ENCODE results near the gene RAC2.

The RAC2 gene

GRCh38 chr22:37284805-37285355 lies 40.8 kb upstream of the RAC2 start:
- no peaks in the 10 kb centered on the region for H4K20me1 ChIP-seq (ENCODE audit: insufficient read depth, low read length)
- H3K9me3 ChIP-seq (replicated peaks; ENCODE audit: insufficient read depth, low read length): no peaks in the 10 kb centered on the region
- no peaks in the 10 kb centered on the region for H3K9me2 ChIP-seq (replicated peaks; ENCODE audit: insufficient read depth, low read length)
- TF ChIP-seq EZH2phosphoT487 (IDR thresholded peaks at IDR 0.05; ENCODE audit: low read length) (no peak), EZH2 (optimal IDR thresholded peaks at IDR 0.05; ENCODE audit: low read depth, low read length) (no peak), CTCF (IDR thresholded peaks at IDR 0.05; ENCODE audit: low read length) (no peak)
- H3F3A ChIP-seq (ENCODE audit: insufficient read depth, low read length): peaks cover 9% of the 10 kb centered on the region; the same call in 1 of the 2 replicates
- H2AFZ ChIP-seq (ENCODE audit: low read length): peak overlapping the region; percentile 75
- H3K36me3 ChIP-seq (replicated peaks; ENCODE audit: insufficient read depth, low read length): no peaks in the 10 kb centered on the region
- H3K27me3 ChIP-seq (replicated peaks; ENCODE audit: insufficient read depth, low read length): no peaks in the 10 kb centered on the region
- peak overlapping the region; percentile 87; the same call in 1 of the 2 replicates for H3K4me2 ChIP-seq (ENCODE audit: low read depth, low read length)
- peak overlapping the region; percentile 74 for H3K4me3 ChIP-seq (ENCODE audit: low read length)
- peaks cover 25% of the 10 kb centered on the region for H3K4me1 ChIP-seq (ENCODE audit: low read length)
- peak; percentile 61 for DNase-seq
- peak overlapping the region; percentile 67; the same call in 1 of the 2 replicates for H3K27ac ChIP-seq (ENCODE audit: low read length)
- H3K9ac ChIP-seq (ENCODE audit: low read length): peak overlapping the region; percentile 64; the same call in 1 of the 2 replicates
- peaks cover 18% of the 10 kb centered on the region for H3K79me2 ChIP-seq (ENCODE audit: low read length)

- peak overlapping the region; percentile 87 for H3K4me2 ChIP-seq (ENCODE audit: low read depth, low read length)
- no peaks in the 10 kb centered on the region for H4K20me1 ChIP-seq (ENCODE audit: insufficient read depth, low read length)
- TF ChIP-seq EZH2 (optimal IDR thresholded peaks at IDR 0.05; ENCODE audit: low read depth, low read length) (no peak), EZH2phosphoT487 (IDR thresholded peaks at IDR 0.05; ENCODE audit: low read length) (no peak), CTCF (IDR thresholded peaks at IDR 0.05; ENCODE audit: low read length) (no peak)
- H3F3A ChIP-seq (ENCODE audit: insufficient read depth, low read length): peaks cover 9% of the 10 kb centered on the region; the same call in 1 of the 2 replicates
- H3K9ac ChIP-seq (ENCODE audit: low read length): peak overlapping the region; percentile 64; the same call in 1 of the 2 replicates
- H3K4me3 ChIP-seq (ENCODE audit: low read length): peak overlapping the region; percentile 74
- no peaks in the 10 kb centered on the region for H3K9me2 ChIP-seq (replicated peaks; ENCODE audit: insufficient read depth, low read length)
- H2AFZ ChIP-seq (ENCODE audit: low read length): peak overlapping the region; percentile 57
- DNase-seq: no peak
- H3K79me2 ChIP-seq (ENCODE audit: low read length): peaks cover 18% of the 10 kb centered on the region
- no peaks in the 10 kb centered on the region for H3K9me3 ChIP-seq (replicated peaks; ENCODE audit: insufficient read depth, low read length)
- H3K4me1 ChIP-seq (ENCODE audit: low read length): peaks cover 25% of the 10 kb centered on the region
- no peaks in the 10 kb centered on the region for H3K36me3 ChIP-seq (replicated peaks; ENCODE audit: insufficient read depth, low read length)
- H3K27me3 ChIP-seq (replicated peaks; ENCODE audit: insufficient read depth, low read length): no peaks in the 10 kb centered on the region
- H3K27ac ChIP-seq (ENCODE audit: low read length): peak overlapping the region; percentile 67; the same call in 1 of the 2 replicates
These were observed 40.2 kb upstream of the RAC2 start for GRCh38 chr22:37284126-37284804.

GRCh38 chr22:37283393-37283937 lies 39.4 kb upstream of the RAC2 start:
- Histone ChIP-seq H3K9ac (ENCODE audit: low read length) (peak overlapping the region; percentile 64; the same call in 1 of the 2 replicates), H3K27me3 (replicated peaks; ENCODE audit: insufficient read depth, low read length) (no peaks in the 10 kb centered on the region), H3K36me3 (replicated peaks; ENCODE audit: insufficient read depth, low read length) (no peaks in the 10 kb centered on the region), H3K4me1 (ENCODE audit: low read length) (peaks cover 25% of the 10 kb centered on the region), H3K4me3 (ENCODE audit: low read length) (peak overlapping the region; percentile 74), H3K27ac (ENCODE audit: low read length) (peak overlapping the region; percentile 67; the same call in 1 of the 2 replicates), H3K9me3 (replicated peaks; ENCODE audit: insufficient read depth, low read length) (no peaks in the 10 kb centered on the region), H4K20me1 (ENCODE audit: insufficient read depth, low read length) (no peaks in the 10 kb centered on the region), H3F3A (ENCODE audit: insufficient read depth, low read length) (peaks cover 9% of the 10 kb centered on the region; the same call in 1 of the 2 replicates), H3K79me2 (ENCODE audit: low read length) (peaks cover 18% of the 10 kb centered on the region), H2AFZ (ENCODE audit: low read length) (no peak overlapping the region), H3K4me2 (ENCODE audit: low read depth, low read length) (peak overlapping the region; percentile 87), H3K9me2 (replicated peaks; ENCODE audit: insufficient read depth, low read length) (no peaks in the 10 kb centered on the region)
- TF ChIP-seq EZH2phosphoT487 (IDR thresholded peaks at IDR 0.05; ENCODE audit: low read length) (no peak), CTCF (IDR thresholded peaks at IDR 0.05; ENCODE audit: low read length) (0 out of 2 replicates have a peak, but pooled peaks have one; percentile 1), EZH2 (optimal IDR thresholded peaks at IDR 0.05; ENCODE audit: low read depth, low read length) (no peak)
- no peak for DNase-seq

All from MM.1S (cell line).